Upper lobe of right lung (tissue), 1 donor: ENCODE measurements around the gene RCC1. TPM values are rescaled to one million over a fixed set of nuclear protein-coding genes. Genes with fewer than 3 reads are reported as not detected.

Experiments used
- ATAC-seq: fragments of 200-7000 bp; cut with Tn5 transposase; one replicate; pipeline ENCODE4 v1.9.1; 2020; ENCODE audit warnings: mild to moderate bottlenecking, moderate library complexity
- DNase-seq: peaks from one replicate; pipeline ENCODE4 v3.0.0-alpha.2; 2020
- H3K27ac ChIP-seq: fragments of 200-600 bp; one replicate; pipeline ENCODE4 v1.8.0; 2022
- H3K27me3 ChIP-seq: fragments of 200-600 bp; one replicate; pipeline ENCODE4 v1.8.0; 2022; ENCODE audit warnings: mild to moderate bottlenecking
- H3K36me3 ChIP-seq: fragments of 200-600 bp; one replicate; pipeline ENCODE4 v1.8.0; 2022
- H3K4me1 ChIP-seq: fragments of 200-600 bp; one replicate; pipeline ENCODE4 v1.8.0; 2022
- H3K4me3 ChIP-seq: fragments of 200-600 bp; one replicate; pipeline ENCODE4 v1.8.0; 2022; ENCODE audit warnings: mild to moderate bottlenecking
- H3K9me3 ChIP-seq: fragments of 200-600 bp; one replicate; pipeline ENCODE4 v1.8.0; 2022
- CTCF ChIP-seq: fragments of 200-600 bp; IDR thresholded peaks from one replicate; pipeline ENCODE4 v1.8.0; 2022; ENCODE audit warnings: antibody characterized with exemption
- intact Hi-C: fragments of 100-400 bp; cut with DNase I; formaldehyde crosslinking; loops from one replicate; pipeline ENCODE4 v1.11.0; 2022
- total RNA-seq: library from RNA; stranded (reverse); fragmentation: NEBNext Ultra II Directional; extraction: Animal tissue kit (Norgen Biotek cat#: 25700); gene quantifications from one replicate; pipeline ENCODE4 v1.2.1, GENCODE V29; 2021
- donor health status: DM: no; HTN: yes; CAD: no; lungs with severe emphysema.

The RCC1 gene
- total RNA-seq, 1 donor from 2014 or later, result 27.9 TPM

GRCh38 chr1:28499553-28499952 is 6.3 kb upstream of the RCC1 start:
- ATAC-seq (no peak), DNase-seq (no peak)
- no peak overlapping the region for H3K4me3 ChIP-seq
- no peaks in the 10 kb centered on the region for H3K4me1 ChIP-seq
- no peaks in the 10 kb centered on the region for H3K27me3 ChIP-seq
- peaks cover 30% of the 10 kb centered on the region for H3K36me3 ChIP-seq
- H3K27ac ChIP-seq, result no peak overlapping the region
- H3K9me3 ChIP-seq, result no peaks in the 10 kb centered on the region
- no peak for TF ChIP-seq CTCF
- intact Hi-C loops, result no loop called here

- Histone ChIP-seq H3K4me3 (no peak overlapping the region), H3K9me3 (no peaks in the 10 kb centered on the region), H3K36me3 (peaks cover 16% of the 10 kb centered on the region), H3K27me3 (no peaks in the 10 kb centered on the region), H3K4me1 (peaks cover 5% of the 10 kb centered on the region), H3K27ac (no peak overlapping the region)
- TF ChIP-seq CTCF, result no peak
- DNase-seq, result no peak
- no peak for ATAC-seq
- intact Hi-C loops, result no loop called here
Observed at GRCh38 chr1:28501925-28502324, 3.9 kb upstream of the RCC1 start.

GRCh38 chr1:28503117-28503516 is 2.7 kb upstream of the RCC1 start:
- H3K27ac ChIP-seq, result no peak overlapping the region
- intact Hi-C loops, result no loop called here
- no peaks in the 10 kb centered on the region for H3K9me3 ChIP-seq
- H3K27me3 ChIP-seq, result no peaks in the 10 kb centered on the region
- peaks cover 10% of the 10 kb centered on the region for H3K36me3 ChIP-seq
- DNase-seq (no peak), ATAC-seq (no peak)
- peaks cover 11% of the 10 kb centered on the region for H3K4me1 ChIP-seq
- no peak overlapping the region for H3K4me3 ChIP-seq
- no peak for TF ChIP-seq CTCF

- H3K27ac ChIP-seq, result peak overlapping the region; percentile 91
- DNase-seq, result no peak
- peaks cover 44% of the 10 kb centered on the region for H3K4me1 ChIP-seq
- peaks cover 42% of the 10 kb centered on the region for H3K36me3 ChIP-seq
- no peaks in the 10 kb centered on the region for H3K27me3 ChIP-seq
- ATAC-seq, result no peak
- TF ChIP-seq CTCF, result no peak
- intact Hi-C loops, result no loop called here
- H3K9me3 ChIP-seq, result no peaks in the 10 kb centered on the region
- peak overlapping the region; percentile 90 for H3K4me3 ChIP-seq
Observed at GRCh38 chr1:28506907-28507246, 1.0 kb downstream of the RCC1 start.

- Histone ChIP-seq H3K36me3 (peaks cover 46% of the 10 kb centered on the region), H3K4me3 (peak overlapping the region; percentile 90), H3K27ac (peak overlapping the region; percentile 91), H3K27me3 (no peaks in the 10 kb centered on the region), H3K9me3 (no peaks in the 10 kb centered on the region), H3K4me1 (peaks cover 44% of the 10 kb centered on the region)
- no peak for DNase-seq
- no peak for ATAC-seq
- no peak for TF ChIP-seq CTCF
- intact Hi-C loops, result no loop called here
Observed at GRCh38 chr1:28507247-28507645, 1.4 kb downstream of the RCC1 start.
